ENCODE results near the gene CARHSP1.

Gene CARHSP1

DNA sequence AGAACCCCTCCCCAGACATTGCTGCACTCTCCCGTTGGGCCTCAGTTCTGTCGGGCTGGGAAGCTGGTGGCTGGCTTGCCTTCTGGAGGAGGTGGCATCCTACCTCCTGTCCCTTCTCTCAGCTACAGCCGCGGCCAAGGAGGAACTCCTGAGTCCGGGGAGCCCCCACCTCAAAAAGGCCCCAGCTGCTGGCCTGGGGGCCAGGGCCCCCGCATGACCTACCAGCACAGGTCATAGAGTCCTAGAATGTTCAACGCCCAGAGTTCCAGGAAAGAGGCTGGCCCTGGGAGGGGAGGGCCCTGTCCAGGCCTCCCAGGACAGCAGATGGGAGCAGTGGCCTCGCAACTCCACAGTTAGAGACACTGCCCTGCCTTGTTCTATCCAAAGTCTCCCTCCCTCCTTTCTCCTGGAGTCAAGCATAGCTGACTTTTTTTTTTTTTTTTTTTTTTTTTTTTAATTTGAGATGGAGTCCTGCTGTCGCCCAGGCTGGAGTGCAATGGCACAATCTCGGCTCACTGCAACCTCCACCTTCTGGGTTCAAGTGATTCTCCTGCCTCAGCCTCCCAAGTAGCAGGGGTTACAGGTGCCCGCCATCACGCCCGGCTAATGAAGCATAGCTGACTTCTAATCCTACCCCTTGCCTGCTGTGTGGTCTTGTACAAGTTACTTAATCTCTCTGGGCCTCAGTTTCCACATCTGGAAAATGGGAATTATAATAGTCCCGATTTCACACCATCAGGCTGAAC is 7.1 kb downstream of the CARHSP1 start:
- H3K9me3 ChIP-seq (ENCODE audit: control insufficient read depth, low read length), result no peaks in the 10 kb centered on the region
- peaks cover 41% of the 10 kb centered on the region for H3K36me3 ChIP-seq (ENCODE audit: control insufficient read depth, insufficient read depth, low read length)
- 95 to 96% methylated on average over 7 to 8 of the region's 14 CpGs for WGBS, 2 experiments (ENCODE audit: insufficient coverage in 2 of 2)
- H3K27ac ChIP-seq (ENCODE audit: low read depth, low read length, severe bottlenecking), result no peak overlapping the region
- peaks cover 36% of the 10 kb centered on the region for H3K4me1 ChIP-seq (ENCODE audit: control insufficient read depth, insufficient read depth, low read length, poor library complexity, severe bottlenecking)
- H3K4me3 ChIP-seq (ENCODE audit: extremely low read depth, insufficient read depth, low read length, poor library complexity, severe bottlenecking), result no peak overlapping the region

DNA sequence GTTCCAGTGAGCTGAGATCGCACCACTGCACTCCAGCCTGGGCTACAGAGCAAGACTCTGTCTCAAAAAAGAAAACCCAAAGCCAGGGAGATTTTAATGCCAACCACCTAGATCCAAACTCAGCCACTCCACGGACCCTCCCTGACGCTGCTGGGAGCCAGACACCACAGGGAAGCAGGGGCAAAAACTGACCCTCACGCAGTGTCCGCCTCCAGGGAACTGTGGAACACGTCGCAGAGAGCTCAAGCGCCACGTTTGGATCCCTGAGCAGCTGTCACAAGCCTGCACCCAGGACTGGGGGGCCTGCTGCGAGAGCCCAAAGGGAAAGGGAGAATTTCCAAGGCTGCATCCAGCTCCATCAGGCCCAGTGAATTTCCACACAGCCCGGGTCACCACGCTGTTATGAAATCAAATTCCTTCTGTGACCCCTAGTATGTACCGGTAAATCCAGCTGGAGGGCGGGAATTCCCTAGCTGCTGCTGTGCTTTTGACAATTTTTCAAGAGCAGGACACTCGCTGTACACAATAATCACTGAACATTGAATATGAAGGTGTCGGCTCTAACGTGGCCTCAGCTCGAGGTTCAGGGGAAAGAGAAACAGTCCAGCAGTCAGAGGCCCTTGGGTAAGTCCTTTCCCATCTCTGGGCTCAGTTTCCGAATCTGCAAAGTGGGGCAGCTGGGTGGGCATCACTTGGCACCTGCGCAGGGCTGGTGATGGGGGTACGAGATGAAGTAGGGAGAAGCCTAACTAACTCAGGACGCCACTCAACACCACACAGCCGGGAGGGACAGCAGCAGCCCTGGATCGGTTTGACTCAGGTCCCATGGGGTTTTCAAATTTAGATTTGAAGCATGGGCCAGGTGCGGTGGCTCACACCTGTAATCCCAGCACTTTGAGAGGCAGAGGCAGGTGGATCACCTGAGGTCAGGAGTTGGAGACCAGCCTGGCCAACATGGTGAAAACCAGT is 8.6 kb downstream of the CARHSP1 start:
- peaks cover 33% of the 10 kb centered on the region for H3K4me1 ChIP-seq (ENCODE audit: control insufficient read depth, insufficient read depth, low read length, poor library complexity, severe bottlenecking)
- WGBS, 2 experiments (ENCODE audit: insufficient coverage in 2 of 2), result 86 to 90% methylated on average over 19 to 25 of the region's 25 CpGs

DNA sequence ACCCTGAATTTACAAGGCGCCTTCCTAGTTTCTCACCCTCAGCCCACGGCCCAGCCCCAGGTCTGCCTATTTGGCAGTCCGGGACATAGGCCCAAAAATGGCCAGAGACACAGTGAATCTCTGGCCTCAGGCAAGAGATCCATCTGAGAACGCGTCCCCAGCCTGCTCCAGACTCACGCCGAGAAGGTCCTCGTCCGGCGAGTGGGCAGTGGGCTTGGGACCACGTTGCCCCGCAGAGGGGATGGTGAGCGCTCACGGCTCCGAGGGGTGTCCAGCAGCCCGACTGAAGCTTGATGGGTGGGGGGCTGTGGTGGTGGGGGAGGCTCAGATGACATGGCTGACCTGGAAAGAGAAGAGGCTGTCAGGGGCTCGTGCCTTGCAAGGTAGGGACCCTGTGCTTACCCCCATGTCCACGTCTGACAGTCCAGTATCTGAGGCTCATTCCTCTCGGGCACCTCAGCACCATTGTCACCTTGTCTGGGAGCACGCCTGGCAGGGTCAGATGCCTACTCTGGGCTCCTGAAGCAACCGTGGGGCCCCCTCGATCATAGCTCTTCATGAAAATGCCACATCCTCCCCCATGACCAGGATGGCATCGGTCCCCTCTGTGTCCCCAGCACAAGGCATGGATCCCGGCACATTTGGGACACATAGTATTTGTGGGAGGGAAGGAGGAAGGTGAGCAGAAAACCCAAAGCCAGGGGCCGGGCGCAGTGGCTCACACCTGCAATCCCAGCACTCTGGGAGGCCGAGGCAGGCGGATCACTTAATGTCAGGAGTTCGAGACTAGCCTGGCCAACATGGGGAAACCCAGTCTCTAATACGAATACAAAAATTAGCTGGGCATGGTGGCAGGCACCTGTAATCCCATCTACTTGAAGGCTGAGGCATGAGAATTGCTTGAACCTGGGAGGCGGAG is 9.6 kb downstream of the CARHSP1 start:
- Histone ChIP-seq H3K4me1 (ENCODE audit: control insufficient read depth, insufficient read depth, low read length, poor library complexity, severe bottlenecking) (peaks cover 24% of the 10 kb centered on the region), H3K36me3 (ENCODE audit: control insufficient read depth, insufficient read depth, low read length) (peaks cover 62% of the 10 kb centered on the region), H3K9me3 (ENCODE audit: control insufficient read depth, low read length) (no peaks in the 10 kb centered on the region), H3K27ac (ENCODE audit: low read depth, low read length, severe bottlenecking) (no peak overlapping the region), H3K4me3 (ENCODE audit: extremely low read depth, insufficient read depth, low read length, poor library complexity, severe bottlenecking) (no peak overlapping the region)
- WGBS, 2 experiments (ENCODE audit: insufficient coverage in 2 of 2), result 96 to 97% methylated on average over 28 to 29 of the region's 31 CpGs

More for the DNA sequence above, 8.6 kb downstream of the CARHSP1 start:
- Histone ChIP-seq H3K27ac (ENCODE audit: low read depth, low read length, severe bottlenecking) (no peak overlapping the region), H3K4me3 (ENCODE audit: extremely low read depth, insufficient read depth, low read length, poor library complexity, severe bottlenecking) (no peak overlapping the region), H3K36me3 (ENCODE audit: control insufficient read depth, insufficient read depth, low read length) (peaks cover 54% of the 10 kb centered on the region), H3K9me3 (ENCODE audit: control insufficient read depth, low read length) (no peaks in the 10 kb centered on the region)

DNA sequence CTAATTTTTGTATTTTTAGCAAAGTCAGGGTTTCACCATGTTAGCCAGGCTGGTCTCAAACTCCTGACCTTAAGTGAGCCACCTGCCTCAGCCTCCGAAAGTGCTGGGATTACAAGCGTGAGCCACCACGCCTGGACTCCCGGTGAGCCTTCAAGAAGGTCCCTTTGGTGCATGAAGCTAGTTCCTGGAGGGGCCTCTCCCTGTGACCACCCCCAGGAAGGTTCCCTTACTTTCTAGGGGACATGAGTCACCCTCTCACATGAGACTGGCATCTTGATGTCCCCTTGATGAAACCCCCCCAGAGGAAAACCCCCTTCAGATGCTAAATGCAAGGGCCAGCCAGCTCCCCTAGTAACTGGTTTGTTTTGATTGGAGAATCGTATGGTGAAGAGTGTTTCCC is 12.8 kb downstream of the CARHSP1 start:
- peaks cover 82% of the 10 kb centered on the region for H3K36me3 ChIP-seq (ENCODE audit: control insufficient read depth, insufficient read depth, low read length)

DNA sequence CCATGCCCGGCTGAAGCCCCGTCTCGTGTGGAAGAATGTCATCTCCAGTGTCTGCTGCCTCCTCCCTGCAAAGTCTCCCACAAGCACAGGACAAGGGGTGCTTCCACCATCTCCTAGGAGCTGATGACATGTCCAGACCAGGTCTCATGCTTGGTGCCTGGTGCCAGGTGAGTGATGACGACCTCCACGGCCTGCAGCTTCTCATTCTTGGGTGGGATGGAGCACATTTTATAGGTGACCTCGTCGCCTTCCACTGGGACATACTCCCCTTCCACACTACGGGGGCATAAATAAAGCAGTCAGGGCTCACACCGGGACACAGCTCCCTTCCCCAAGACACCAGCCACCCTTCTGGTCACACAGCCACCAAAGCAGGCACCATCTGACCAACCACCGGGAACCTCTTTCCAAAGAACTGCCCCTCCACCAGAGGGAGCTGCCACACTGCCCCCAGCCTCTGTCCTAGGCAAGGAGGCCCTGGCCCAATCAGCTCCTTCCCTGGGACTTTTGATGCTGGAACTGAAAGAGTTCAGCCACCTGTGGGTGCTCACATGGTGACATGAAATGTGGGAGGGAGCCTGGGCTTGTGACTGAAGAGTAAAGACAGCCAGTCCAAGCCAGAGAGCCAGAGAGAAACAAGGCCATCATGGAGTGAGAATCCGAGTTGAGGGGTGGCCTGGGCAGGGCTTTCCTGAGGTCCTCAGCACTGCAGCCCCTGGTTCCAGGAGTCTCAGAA is 13.6 kb downstream of the CARHSP1 start:
- Histone ChIP-seq H3K36me3 (ENCODE audit: control insufficient read depth, insufficient read depth, low read length) (peaks cover 86% of the 10 kb centered on the region), H3K4me3 (ENCODE audit: extremely low read depth, insufficient read depth, low read length, poor library complexity, severe bottlenecking) (no peak overlapping the region), H3K27ac (ENCODE audit: low read depth, low read length, severe bottlenecking) (no peak overlapping the region), H3K9me3 (ENCODE audit: control insufficient read depth, low read length) (no peaks in the 10 kb centered on the region), H3K4me1 (ENCODE audit: control insufficient read depth, insufficient read depth, low read length, poor library complexity, severe bottlenecking) (peaks cover 14% of the 10 kb centered on the region)
- 93 to 98% methylated on average over 6 to 9 of the region's 11 CpGs for WGBS, 2 experiments (ENCODE audit: insufficient coverage in 2 of 2)

More for the DNA sequence above, 12.8 kb downstream of the CARHSP1 start:
- H3K4me1 ChIP-seq (ENCODE audit: control insufficient read depth, insufficient read depth, low read length, poor library complexity, severe bottlenecking), result peaks cover 9% of the 10 kb centered on the region
- 72 to 97% methylated on average over 3 to 4 of the region's 5 CpGs for WGBS, 2 experiments (ENCODE audit: insufficient coverage in 2 of 2)
- H3K9me3 ChIP-seq (ENCODE audit: control insufficient read depth, low read length), result no peaks in the 10 kb centered on the region
- no peak overlapping the region for H3K4me3 ChIP-seq (ENCODE audit: extremely low read depth, insufficient read depth, low read length, poor library complexity, severe bottlenecking)
- H3K27ac ChIP-seq (ENCODE audit: low read depth, low read length, severe bottlenecking), result no peak overlapping the region

DNA sequence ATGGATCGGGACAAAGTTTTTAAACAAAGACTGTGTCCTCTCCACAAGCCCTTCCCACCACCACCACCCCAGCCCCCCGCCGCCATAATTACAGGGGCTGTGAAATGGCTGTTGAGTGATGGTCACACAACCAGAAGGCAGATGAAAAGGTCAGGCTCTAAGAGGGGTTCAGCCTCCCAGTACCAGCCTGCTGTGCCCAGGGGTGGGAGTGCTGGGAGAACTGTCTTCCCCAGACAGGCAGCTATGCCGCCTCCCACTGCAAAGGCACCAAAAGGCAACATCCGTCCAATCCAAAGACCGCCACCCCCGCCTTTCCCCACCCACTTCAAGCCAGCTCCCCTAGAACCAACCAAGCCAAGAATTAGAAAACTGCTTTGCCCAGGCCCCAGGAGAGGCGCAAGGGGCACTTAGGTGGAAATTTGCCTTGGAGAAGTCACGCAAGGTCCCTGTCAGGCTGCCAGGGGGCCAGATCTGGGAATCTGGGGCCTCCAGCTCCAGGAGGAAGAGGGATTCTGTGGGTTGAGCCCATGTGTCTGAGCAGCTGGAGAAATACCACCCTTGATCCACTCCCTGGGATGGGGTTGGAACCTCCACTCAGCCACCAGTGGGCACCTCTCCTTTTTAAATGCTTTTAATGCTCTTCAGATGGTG is 14.4 kb downstream of the CARHSP1 start:
- Histone ChIP-seq H3K36me3 (ENCODE audit: control insufficient read depth, insufficient read depth, low read length) (peaks cover 89% of the 10 kb centered on the region), H3K4me3 (ENCODE audit: extremely low read depth, insufficient read depth, low read length, poor library complexity, severe bottlenecking) (no peak overlapping the region), H3K27ac (ENCODE audit: low read depth, low read length, severe bottlenecking) (no peak overlapping the region), H3K4me1 (ENCODE audit: control insufficient read depth, insufficient read depth, low read length, poor library complexity, severe bottlenecking) (peaks cover 22% of the 10 kb centered on the region), H3K9me3 (ENCODE audit: control insufficient read depth, low read length) (no peaks in the 10 kb centered on the region)
- WGBS, 2 experiments (ENCODE audit: insufficient coverage in 2 of 2), result 94% methylated on average over 2 of the region's 9 CpGs; no CpG with 5 or more reads in 1 of the 2 experiments

DNA sequence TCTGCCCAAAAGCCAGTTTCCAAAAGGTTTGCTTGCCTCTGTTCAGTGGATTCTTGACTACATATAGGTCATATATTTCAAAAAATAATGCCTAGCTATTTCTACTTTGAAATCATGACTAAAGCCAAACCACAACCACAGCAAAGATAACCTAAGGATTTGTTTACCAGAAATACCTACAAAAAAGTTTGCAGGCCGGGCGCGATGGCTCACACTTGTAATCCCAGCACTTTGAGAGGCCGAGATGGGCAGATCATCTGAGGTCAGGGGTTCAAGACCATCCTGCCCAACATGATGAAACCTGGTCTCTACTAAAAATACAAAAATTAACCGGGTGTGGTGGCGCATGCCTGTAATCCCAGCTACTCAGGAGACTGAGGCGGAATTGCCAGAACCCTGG is 15.2 kb downstream of the CARHSP1 start:
- no peaks in the 10 kb centered on the region for H3K9me3 ChIP-seq (ENCODE audit: control insufficient read depth, low read length)
- 91 to 96% methylated on average over 7 of the region's 7 CpGs for WGBS, 2 experiments (ENCODE audit: insufficient coverage in 2 of 2)
- H3K36me3 ChIP-seq (ENCODE audit: control insufficient read depth, insufficient read depth, low read length), result peaks cover 89% of the 10 kb centered on the region
- H3K4me3 ChIP-seq (ENCODE audit: extremely low read depth, insufficient read depth, low read length, poor library complexity, severe bottlenecking), result no peak overlapping the region
- H3K4me1 ChIP-seq (ENCODE audit: control insufficient read depth, insufficient read depth, low read length, poor library complexity, severe bottlenecking), result peaks cover 28% of the 10 kb centered on the region
- H3K27ac ChIP-seq (ENCODE audit: low read depth, low read length, severe bottlenecking), result peak overlapping the region; percentile 23

DNA sequence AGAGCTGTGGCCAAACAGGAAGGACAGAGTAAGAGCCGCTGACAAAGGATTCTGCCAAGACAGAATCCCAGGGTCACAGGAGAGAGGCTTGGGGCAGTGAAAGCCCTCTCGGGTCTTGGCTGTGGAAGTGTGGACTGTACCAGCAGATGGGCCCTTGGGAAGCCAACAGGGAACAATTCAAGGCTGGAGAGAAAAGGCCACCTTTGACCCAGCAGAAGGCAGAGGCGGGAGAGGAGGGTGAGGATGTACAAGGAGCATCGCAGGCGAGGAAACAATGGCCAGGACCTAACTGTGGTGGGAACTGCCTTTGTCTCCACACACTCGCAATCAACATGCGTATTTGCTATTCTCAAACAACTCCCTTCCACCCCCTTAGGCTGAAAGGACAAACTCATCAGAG is 15.7 kb downstream of the CARHSP1 start:
- peaks cover 31% of the 10 kb centered on the region for H3K4me1 ChIP-seq (ENCODE audit: control insufficient read depth, insufficient read depth, low read length, poor library complexity, severe bottlenecking)
- peaks cover 89% of the 10 kb centered on the region for H3K36me3 ChIP-seq (ENCODE audit: control insufficient read depth, insufficient read depth, low read length)
- H3K4me3 ChIP-seq (ENCODE audit: extremely low read depth, insufficient read depth, low read length, poor library complexity, severe bottlenecking), result no peak overlapping the region
- H3K9me3 ChIP-seq (ENCODE audit: control insufficient read depth, low read length), result no peaks in the 10 kb centered on the region
- H3K27ac ChIP-seq (ENCODE audit: low read depth, low read length, severe bottlenecking), result peak overlapping the region; percentile 29
- WGBS, 2 experiments (ENCODE audit: insufficient coverage in 2 of 2), result 84 to 96% methylated on average over 4 to 7 of the region's 7 CpGs

DNA sequence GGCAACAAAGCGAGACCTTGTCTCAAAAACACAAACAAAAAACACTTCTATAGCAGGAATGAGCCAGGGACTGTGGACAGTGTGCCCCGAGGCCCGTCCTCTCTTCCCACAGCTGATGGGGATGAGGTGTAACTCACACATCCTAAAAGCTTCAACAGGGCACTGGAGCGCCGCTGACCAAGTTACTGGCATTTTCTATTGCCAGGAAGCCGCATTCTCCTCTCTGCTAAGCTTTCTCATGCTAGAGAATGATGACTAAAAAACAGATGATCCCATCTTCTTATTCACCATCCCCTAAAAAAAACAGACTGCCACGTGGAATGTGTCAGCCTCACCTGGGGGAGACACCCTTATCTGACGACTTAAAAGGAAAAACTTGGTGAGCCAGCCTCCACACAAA is 16.3 kb downstream of the CARHSP1 start:
- Histone ChIP-seq H3K9me3 (ENCODE audit: control insufficient read depth, low read length) (no peaks in the 10 kb centered on the region), H3K4me3 (ENCODE audit: extremely low read depth, insufficient read depth, low read length, poor library complexity, severe bottlenecking) (no peak overlapping the region), H3K36me3 (ENCODE audit: control insufficient read depth, insufficient read depth, low read length) (peaks cover 89% of the 10 kb centered on the region), H3K4me1 (ENCODE audit: control insufficient read depth, insufficient read depth, low read length, poor library complexity, severe bottlenecking) (peaks cover 36% of the 10 kb centered on the region), H3K27ac (ENCODE audit: low read depth, low read length, severe bottlenecking) (no peak overlapping the region)
- WGBS, 2 experiments (ENCODE audit: insufficient coverage in 2 of 2), result 84 to 85% methylated on average over 5 to 6 of the region's 8 CpGs
